HepG2 (cell line): Measurements from ENCODE around the gene TP53I3. TPM values are rescaled to one million over a fixed set of nuclear protein-coding genes. Genes with fewer than 3 reads are reported as not detected.

Experiments
- GLI4 ChIP-seq: sonication (generic); formaldehyde crosslinking; IDR thresholded peaks from 2 replicates; pipeline ENCODE4 v1.5.1; 2020; ENCODE audit warnings: missing genetic modification reagents, mild to moderate bottlenecking, moderate library complexity, borderline replicate concordance
- HES4 ChIP-seq: sonication (generic); formaldehyde crosslinking; IDR thresholded peaks from 2 replicates; pipeline ENCODE4 v1.9.0; 2021; ENCODE audit warnings: mild to moderate bottlenecking, missing genetic modification reagents, borderline replicate concordance
- HOXA3 ChIP-seq: sonication (generic); formaldehyde crosslinking; IDR thresholded peaks from 2 replicates; pipeline ENCODE4 v1.5.0; 2020; ENCODE audit warnings: missing genetic modification reagents
- MEIS2 ChIP-seq: sonication (generic); formaldehyde crosslinking; IDR thresholded peaks from 2 replicates; pipeline ENCODE4 v1.9.0; 2021; ENCODE audit warnings: mild to moderate bottlenecking, missing genetic modification reagents
- PTBP1 ChIP-seq: fragments of 200-400 bp; formaldehyde crosslinking; IDR thresholded peaks from 2 replicates; pipeline ENCODE4 v1.6.1; 2018; ENCODE audit warnings: low read length, low read depth; ENCODE audit not compliant: poor library complexity, severe bottlenecking
- SMAD1 ChIP-seq: sonication (generic); formaldehyde crosslinking; IDR thresholded peaks from 2 replicates; pipeline ENCODE4 v1.4.0; 2020; ENCODE audit warnings: missing genetic modification reagents, low read depth, mild to moderate bottlenecking, borderline replicate concordance
- TRIM24 ChIP-seq: sonication (generic); formaldehyde crosslinking; IDR thresholded peaks from 2 replicates; pipeline ENCODE4 v1.8.0; 2022; ENCODE audit warnings: mild to moderate bottlenecking, missing genetic modification reagents
- ZFP41 ChIP-seq: sonication (generic); formaldehyde crosslinking; IDR thresholded peaks from 2 replicates; pipeline ENCODE4 v1.4.0; 2020; ENCODE audit warnings: mild to moderate bottlenecking, missing genetic modification reagents, borderline replicate concordance
- ZMYM4 ChIP-seq: sonication (generic); formaldehyde crosslinking; IDR thresholded peaks from 2 replicates; pipeline ENCODE4 v1.8.1; 2023; ENCODE audit warnings: mild to moderate bottlenecking, missing genetic modification reagents
- ZNF350 ChIP-seq: sonication (generic); formaldehyde crosslinking; IDR thresholded peaks from 2 replicates; pipeline ENCODE4 v1.4.0; 2020; ENCODE audit warnings: mild to moderate bottlenecking, low read depth, missing genetic modification reagents, borderline replicate concordance
- ZNF460 ChIP-seq: sonication (generic); formaldehyde crosslinking; IDR thresholded peaks from 2 replicates; pipeline ENCODE4 v1.5.1; 2020; ENCODE audit warnings: missing genetic modification reagents, mild to moderate bottlenecking, borderline replicate concordance
- ZNF737 ChIP-seq: sonication (generic); formaldehyde crosslinking; IDR thresholded peaks from 2 replicates; pipeline ENCODE4 v1.5.0; 2020; ENCODE audit warnings: missing genetic modification reagents, mild to moderate bottlenecking, borderline replicate concordance
- ZNF75D ChIP-seq: sonication (generic); formaldehyde crosslinking; IDR thresholded peaks from 2 replicates; pipeline ENCODE4 v1.8.1; 2023; ENCODE audit warnings: missing genetic modification reagents, mild to moderate bottlenecking, borderline replicate concordance
- polyA plus RNA-seq, 8 experiments: library from polyadenylated mRNA; depleted of rRNA in 3 of 8; stranded (reverse) in 7 of 8; unstranded in 1 of 8; fragments of >200 nt; fragmentation: Illumina TruSeq in 4 of 8; extraction: Trizol in 4 of 8; gene quantifications; 2 replicates each; pipeline versions ENCODE4 v1.2.1 to v1.2.3, GENCODE V29; 2011 to 2016; ENCODE audit warnings: low read depth in 4 of 8, missing spikeins in 1 of 8, mixed read lengths in 1 of 8; ENCODE audit not compliant: insufficient read depth in 1 of 8
- total RNA-seq, 5 experiments: library from RNA; depleted of rRNA; stranded (reverse); fragments of >200 nt; fragmentation: Illumina TruSeq; extraction: Trizol; gene quantifications; 2 replicates each; pipeline ENCODE4 v1.2.3, GENCODE V29; 2016; ENCODE audit warnings: low read depth in 1 of 5
- TF ChIP-seq, protein P1 (sequence below): sonication (generic); formaldehyde crosslinking; IDR thresholded peaks from 2 replicates; pipeline ENCODE4 v1.5.0; 2020; ENCODE audit warnings: mild to moderate bottlenecking, missing genetic modification reagents
- TF ChIP-seq, protein P2 (sequence below): sonication (generic); formaldehyde crosslinking; IDR thresholded peaks from 2 replicates; pipeline ENCODE4 v1.4.0; 2020; ENCODE audit warnings: missing genetic modification reagents
- TF ChIP-seq, protein P3 (sequence below): sonication (generic); formaldehyde crosslinking; IDR thresholded peaks from 2 replicates; pipeline ENCODE4 v1.8.0; 2022; ENCODE audit warnings: low read depth, missing genetic modification reagents
- TF ChIP-seq, protein P4 (sequence below): sonication (generic); formaldehyde crosslinking; IDR thresholded peaks from 2 replicates; pipeline ENCODE4 v1.4.0; 2020; ENCODE audit warnings: mild to moderate bottlenecking, low read depth, missing genetic modification reagents
- TF ChIP-seq, protein P5 (sequence below): sonication (generic); formaldehyde crosslinking; IDR thresholded peaks from 2 replicates; pipeline ENCODE4 v1.5.0; 2020; ENCODE audit warnings: missing genetic modification reagents, mild to moderate bottlenecking, borderline replicate concordance

The TP53I3 gene
- total and polyA plus RNA-seq, 2 of the 13 experiments (the other 11 are each of a cell fraction or from before 2014, with no cell fraction given), result 25.0 to 44.1 TPM

DNA sequence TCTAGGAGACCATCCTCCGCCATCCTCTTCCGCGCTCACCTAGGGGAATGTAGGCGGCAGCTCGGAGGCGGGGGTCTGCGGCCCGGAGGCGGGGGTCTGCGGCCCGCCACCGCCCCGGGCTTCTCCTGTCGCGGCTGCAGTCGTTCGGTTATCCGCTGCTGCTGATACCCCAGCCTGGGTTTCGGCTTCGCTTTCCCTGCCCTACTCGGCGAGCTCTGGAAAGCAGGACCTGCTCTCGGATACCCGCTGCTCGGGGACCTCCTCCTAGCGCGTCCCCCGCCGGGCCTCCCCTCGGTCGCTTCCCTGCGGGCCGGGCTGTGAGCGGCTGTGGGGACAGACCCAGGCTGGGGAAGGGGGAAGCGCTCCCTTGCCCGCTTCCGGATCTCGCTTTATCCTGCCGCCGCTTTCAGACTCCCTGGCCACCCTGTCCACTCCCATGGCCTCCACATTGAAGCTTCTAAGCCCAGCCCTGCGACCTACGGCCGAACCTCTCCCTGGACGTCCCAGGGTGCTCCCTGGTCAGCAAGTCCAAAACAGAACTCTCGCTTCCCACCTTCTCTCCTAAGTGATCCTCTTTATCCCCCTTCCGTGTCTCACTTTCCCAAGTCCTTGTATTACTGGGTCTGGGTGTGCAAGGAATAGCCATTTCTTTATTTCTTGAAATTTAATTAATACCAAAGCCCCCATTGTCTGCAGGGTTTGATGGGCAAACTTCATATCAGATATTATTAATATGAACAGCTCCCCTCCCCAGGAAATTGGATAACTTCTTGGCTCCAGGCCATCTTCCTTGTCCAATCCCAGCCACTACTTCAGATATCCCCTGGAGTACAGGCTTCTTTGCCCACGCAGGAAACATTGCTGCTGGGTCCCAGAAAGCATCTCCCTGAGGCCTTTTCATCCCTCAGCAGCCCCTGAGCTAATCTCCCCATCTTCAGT, 34.3 kb downstream of the TP53I3 start (continued):
- TF ChIP-seq ZNF350, result no peak
- no peak for TF ChIP-seq TRIM24
- no peak for TF ChIP-seq ZNF460
- TF ChIP-seq ZNF75D (CRISPR knock-in tag), result no peak
- no peak for TF ChIP-seq SMAD1
- TF ChIP-seq, protein P1, sequence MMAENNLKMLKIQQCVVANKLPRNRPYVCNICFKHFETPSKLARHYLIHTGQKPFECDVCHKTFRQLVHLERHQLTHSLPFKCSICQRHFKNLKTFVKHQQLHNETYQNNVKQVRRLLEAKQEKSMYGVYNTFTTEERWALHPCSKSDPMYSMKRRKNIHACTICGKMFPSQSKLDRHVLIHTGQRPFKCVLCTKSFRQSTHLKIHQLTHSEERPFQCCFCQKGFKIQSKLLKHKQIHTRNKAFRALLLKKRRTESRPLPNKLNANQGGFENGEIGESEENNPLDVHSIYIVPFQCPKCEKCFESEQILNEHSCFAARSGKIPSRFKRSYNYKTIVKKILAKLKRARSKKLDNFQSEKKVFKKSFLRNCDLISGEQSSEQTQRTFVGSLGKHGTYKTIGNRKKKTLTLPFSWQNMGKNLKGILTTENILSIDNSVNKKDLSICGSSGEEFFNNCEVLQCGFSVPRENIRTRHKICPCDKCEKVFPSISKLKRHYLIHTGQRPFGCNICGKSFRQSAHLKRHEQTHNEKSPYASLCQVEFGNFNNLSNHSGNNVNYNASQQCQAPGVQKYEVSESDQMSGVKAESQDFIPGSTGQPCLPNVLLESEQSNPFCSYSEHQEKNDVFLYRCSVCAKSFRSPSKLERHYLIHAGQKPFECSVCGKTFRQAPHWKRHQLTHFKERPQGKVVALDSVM (CRISPR knock-in tag), result peak; percentile 51; the same call in 1 of the 2 replicates
- TF ChIP-seq ZNF737 (CRISPR knock-in tag), result 0 out of 2 replicates have a peak, but pooled peaks have one; percentile 7
- TF ChIP-seq, protein P2, sequence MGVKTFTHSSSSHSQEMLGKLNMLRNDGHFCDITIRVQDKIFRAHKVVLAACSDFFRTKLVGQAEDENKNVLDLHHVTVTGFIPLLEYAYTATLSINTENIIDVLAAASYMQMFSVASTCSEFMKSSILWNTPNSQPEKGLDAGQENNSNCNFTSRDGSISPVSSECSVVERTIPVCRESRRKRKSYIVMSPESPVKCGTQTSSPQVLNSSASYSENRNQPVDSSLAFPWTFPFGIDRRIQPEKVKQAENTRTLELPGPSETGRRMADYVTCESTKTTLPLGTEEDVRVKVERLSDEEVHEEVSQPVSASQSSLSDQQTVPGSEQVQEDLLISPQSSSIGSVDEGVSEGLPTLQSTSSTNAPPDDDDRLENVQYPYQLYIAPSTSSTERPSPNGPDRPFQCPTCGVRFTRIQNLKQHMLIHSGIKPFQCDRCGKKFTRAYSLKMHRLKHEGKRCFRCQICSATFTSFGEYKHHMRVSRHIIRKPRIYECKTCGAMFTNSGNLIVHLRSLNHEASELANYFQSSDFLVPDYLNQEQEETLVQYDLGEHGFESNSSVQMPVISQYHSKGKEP (CRISPR knock-in tag), result no peak
- TF ChIP-seq GLI4 (CRISPR knock-in tag), result no peak
- TF ChIP-seq, protein P3, sequence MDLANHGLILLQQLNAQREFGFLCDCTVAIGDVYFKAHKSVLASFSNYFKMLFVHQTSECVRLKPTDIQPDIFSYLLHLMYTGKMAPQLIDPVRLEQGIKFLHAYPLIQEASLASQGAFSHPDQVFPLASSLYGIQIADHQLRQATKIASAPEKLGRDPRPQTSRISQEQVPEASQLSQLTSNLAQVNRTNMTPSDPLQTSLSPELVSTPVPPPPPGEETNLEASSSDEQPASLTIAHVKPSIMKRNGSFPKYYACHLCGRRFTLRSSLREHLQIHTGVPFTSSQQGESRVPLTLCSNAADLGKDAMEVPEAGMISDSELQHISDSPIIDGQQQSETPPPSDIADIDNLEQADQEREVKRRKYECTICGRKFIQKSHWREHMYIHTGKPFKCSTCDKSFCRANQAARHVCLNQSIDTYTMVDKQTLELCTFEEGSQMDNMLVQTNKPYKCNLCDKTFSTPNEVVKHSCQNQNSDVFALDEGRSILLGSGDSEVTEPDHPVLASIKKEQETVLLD, result no peak
- peak; percentile 39; the same call in 1 of the 2 replicates for TF ChIP-seq MEIS2 (CRISPR knock-in tag)
- 0 out of 2 replicates have a peak, but pooled peaks have one; percentile 16 for TF ChIP-seq HES4 (CRISPR knock-in tag)
- TF ChIP-seq, protein P4, sequence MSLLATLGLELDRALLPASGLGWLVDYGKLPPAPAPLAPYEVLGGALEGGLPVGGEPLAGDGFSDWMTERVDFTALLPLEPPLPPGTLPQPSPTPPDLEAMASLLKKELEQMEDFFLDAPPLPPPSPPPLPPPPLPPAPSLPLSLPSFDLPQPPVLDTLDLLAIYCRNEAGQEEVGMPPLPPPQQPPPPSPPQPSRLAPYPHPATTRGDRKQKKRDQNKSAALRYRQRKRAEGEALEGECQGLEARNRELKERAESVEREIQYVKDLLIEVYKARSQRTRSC (CRISPR knock-in tag), result no peak
- TF ChIP-seq HOXA3 (CRISPR knock-in tag), result 0 out of 2 replicates have a peak, but pooled peaks have one; percentile 14
- no peak for TF ChIP-seq ZFP41 (CRISPR knock-in tag)
- TF ChIP-seq ZMYM4, result no peak
- TF ChIP-seq, protein P5, sequence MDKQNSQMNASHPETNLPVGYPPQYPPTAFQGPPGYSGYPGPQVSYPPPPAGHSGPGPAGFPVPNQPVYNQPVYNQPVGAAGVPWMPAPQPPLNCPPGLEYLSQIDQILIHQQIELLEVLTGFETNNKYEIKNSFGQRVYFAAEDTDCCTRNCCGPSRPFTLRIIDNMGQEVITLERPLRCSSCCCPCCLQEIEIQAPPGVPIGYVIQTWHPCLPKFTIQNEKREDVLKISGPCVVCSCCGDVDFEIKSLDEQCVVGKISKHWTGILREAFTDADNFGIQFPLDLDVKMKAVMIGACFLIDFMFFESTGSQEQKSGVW (CRISPR knock-in tag), result no peak
- no peak for TF ChIP-seq PTBP1
